OCI-M2 (cell line): ENCODE data around the gene RECQL5.

Experiments used
- DNase-seq: peaks from one replicate; lab custom pipeline; 2025; ENCODE audit not compliant: unreplicated experiment; lab: John Stamatoyannopoulos, UW

RECQL5 gene

DNA sequence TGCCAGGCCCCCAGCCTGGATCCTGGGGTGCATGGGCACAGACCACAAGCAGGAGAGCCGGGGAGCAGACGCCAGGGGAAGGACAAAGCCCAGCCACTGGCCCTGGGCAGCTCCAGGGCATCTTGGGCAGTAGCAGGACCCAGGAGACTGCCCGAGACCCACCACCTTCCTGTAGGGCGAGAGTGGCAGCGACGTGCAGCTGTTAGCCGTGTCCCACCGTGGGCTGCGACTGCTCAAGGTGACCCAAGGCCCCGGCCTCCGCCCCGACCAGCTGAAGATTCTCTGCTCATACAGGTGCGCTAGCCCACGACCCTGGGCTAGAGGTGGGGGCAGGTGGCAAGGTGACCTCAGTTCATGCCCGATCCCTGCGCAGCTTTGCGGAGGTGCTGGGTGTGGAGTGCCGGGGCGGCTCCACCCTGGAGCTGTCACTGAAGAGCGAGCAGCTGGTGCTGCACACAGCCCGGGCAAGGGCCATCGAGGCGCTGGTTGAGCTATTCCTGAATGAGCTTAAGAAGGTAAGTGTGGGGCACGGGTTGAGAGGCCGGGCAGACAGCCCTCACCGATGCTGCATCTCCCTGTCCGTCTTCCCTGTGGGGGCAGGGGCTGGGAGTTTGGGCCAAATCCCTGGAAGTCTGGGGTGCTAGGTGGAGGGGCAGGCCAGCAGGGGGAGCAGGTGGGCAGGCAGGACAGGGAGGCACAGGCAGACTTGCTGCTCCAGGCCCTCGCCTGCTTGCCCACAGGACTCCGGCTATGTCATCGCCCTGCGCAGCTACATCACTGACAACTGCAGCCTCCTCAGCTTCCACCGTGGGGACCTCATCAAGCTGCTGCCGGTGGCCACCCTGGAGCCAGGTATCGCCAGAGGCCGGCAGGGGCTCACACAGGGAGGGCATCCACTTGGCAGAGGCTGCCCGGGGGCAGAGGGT, 47.2 kb downstream of the RECQL5 start:
- no peak for DNase-seq

DNA sequence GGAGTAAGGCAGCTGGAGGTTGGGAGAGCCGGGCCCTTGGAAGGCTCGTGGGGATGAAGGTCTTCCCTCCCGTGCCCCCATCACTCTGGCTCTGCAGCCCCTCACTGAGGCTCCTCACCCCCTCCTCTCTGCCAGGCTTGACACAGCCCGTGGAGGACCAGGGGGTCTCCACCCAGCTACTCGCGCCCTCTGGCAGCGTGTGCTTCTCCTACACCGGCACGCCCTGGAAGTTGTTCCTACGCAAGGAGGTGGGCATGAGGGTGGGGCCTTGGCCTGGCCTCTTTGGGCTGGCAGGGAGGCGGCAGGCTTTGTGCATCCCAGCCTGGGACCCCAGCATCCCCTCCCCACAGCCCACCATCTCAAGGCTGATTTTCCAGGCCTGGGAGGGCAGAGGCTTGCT, 49.3 kb downstream of the RECQL5 start:
- no peak for DNase-seq

DNA sequence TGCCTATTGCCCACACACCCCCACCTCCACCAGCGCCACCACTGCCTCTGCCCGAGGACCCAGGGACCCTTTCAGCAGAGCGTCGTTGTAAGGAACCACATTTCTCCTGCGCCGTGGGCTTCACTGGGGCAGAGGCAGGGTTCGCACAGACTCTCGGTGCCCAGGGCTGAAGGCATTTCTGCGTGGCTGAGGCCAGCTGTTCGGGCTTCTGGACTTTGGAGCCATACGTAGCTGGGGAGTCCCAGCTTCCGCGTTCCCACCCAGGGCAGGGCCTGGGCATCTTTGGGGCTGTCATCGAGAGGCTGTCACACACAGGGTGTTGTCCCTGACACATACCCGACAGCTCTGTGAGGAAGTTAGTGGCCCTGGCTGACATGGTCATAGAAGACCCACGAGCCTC, 49.7 kb downstream of the RECQL5 start:
- no peak for DNase-seq

DNA sequence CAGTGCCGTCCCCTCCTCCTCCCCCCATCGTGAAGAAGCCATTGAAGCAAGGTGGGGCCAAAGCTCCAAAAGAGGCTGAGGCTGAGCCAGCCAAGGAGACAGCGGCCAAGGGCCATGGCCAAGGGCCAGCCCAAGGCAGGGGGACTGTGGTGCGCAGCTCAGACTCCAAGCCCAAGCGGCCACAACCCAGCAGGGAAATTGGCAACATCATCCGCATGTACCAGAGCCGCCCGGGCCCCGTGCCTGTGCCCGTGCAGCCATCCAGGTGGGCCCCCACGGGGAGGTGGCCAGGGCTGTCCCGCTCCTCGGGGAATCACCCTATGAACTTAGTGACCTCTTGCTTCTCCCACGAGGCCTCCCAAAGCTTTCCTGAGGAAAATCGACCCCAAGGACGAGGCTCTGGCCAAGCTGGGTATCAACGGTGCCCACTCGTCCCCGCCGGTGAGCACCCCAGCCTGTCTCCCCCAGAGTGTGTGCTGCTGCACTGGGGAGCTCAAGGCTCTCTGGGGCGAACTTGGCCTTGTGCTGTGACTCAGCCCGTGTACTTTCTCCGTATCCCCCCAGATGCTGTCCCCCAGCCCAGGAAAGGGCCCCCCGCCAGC, 50.3 kb downstream of the RECQL5 start:
- no peak for DNase-seq

DNA sequence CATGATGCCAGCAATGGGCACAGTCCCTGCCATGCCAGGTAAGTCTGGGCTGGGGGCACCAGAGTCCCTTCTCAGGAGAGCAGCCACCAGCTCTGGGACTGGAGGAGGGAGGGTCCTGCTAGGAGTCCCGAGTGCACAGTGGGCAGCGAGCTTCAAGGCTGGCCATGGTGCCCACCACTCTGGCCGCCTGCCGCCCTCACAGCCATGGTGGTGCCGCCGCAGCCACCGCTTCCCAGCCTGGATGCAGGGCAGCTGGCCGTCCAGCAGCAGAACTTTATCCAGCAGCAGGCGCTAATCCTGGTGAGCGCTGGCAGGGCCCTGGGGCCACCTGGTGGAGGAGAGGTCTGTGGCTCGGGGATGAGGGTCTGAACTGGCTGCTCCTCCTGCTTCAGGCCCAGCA, 51.7 kb downstream of the RECQL5 start:
- no peak for DNase-seq

DNA sequence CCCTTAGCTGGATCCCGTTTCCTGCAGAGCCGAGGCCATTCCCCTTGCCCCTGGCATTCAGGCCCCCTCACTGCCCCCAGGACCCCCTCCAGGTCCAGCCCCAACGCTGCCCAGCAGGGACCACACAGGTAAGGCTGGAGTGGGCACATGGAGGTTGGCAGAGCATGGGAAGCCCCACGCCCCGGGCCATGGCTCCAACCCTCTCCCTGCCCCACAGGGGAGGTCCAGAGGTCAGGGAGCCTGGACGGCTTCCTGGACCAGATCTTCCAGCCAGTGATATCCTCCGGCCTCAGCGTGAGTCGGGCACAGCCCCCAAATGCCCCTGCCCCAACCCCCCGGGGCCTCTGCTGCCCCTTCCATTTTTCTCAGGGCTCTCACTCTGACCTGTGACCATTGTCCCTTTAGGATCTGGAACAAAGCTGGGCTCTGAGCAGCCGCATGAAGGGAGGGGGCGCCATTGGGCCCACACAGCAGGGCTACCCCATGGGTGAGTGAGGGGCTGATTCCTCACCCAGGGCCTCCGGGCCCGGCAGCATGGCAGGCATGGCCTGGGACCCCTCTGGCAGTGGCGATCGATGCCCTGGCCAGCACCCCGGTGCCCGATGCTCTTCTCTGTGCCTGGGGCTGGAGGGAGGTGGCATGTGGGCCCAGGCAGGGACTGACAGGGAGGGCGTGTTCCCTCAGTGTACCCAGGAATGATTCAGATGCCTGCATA, 52.2 kb downstream of the RECQL5 start:
- no peak for DNase-seq

DNA sequence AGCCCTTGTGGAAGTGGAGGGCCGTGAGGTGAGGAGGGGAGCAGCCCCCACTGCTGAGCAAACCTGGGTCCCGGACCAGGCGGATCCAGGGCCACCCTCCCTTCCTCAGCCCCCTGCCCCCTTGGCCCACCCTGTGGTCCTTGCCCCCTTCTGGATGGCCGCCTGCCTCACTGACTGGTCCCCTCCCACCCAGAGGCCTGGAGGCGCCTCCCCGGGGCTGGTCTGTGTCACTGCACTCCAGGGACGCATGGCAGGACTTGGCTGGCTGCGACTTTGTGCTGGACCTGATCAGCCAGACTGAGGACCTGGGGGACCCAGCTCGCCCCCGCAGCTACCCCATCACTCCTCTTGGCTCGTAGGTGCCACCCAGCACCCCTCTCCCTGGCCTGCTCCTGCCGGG, 52.9 kb downstream of the RECQL5 start:
- no peak for DNase-seq

DNA sequence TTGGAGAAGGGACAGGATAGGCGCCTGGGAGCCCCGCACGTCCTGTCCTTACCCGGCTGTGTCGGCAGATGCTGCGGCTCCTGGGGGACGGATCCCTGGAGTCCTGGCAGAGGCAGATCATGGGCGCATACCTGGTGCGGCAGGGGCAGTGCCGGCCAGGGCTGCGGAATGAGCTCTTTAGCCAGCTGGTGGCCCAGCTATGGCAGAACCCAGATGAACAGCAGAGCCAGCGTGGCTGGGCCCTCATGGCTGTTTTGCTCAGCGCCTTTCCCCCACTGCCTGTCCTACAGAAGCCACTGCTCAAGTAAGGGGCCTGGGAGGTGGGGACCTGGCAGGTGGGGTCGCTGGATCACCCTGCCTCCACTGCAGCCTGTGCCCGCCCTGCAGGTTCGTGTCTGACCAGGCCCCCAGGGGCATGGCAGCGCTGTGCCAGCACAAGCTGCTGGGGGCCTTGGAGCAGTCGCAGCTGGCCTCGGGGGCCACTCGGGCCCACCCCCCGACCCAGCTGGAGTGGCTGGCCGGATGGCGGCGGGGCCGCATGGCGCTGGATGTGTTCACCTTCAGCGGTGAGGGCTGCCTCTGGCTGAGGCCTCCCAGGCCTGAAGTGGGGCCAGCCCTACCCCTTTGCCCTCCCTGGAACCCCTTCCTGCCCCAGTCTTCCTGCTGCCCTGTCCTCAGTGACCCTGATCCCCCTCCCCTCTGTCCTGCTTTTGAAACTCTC, 53.9 kb downstream of the RECQL5 start:
- DNase-seq = no peak

DNA sequence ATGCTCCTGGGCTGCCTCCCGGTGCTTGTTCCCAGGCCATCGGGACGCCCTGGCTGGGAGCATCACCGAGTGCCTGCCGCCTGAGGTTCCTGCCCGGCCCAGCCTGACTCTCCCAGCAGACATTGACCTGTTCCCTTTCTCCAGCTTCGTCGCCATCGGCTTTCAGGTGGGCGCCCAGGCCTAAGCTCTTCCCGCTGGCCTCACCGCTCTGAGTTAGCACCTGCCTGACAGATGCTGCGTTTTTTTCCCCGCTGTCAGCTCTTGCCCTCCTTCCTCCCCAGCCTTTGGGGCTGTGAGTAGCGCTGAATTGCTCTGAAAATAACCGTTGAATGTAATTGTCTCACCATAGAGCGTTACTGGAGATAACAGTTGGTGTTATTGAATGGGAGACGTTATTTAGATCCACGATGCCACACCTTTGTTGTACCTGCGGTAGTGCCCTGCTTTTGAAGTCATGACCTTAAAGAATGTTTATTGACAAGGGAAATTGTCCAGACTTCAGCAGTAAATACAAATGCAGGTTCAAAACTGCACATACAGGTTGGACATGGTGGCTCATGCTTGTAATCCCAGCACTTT, 55.0 kb downstream of the RECQL5 start:
- DNase-seq = no peak

DNA sequence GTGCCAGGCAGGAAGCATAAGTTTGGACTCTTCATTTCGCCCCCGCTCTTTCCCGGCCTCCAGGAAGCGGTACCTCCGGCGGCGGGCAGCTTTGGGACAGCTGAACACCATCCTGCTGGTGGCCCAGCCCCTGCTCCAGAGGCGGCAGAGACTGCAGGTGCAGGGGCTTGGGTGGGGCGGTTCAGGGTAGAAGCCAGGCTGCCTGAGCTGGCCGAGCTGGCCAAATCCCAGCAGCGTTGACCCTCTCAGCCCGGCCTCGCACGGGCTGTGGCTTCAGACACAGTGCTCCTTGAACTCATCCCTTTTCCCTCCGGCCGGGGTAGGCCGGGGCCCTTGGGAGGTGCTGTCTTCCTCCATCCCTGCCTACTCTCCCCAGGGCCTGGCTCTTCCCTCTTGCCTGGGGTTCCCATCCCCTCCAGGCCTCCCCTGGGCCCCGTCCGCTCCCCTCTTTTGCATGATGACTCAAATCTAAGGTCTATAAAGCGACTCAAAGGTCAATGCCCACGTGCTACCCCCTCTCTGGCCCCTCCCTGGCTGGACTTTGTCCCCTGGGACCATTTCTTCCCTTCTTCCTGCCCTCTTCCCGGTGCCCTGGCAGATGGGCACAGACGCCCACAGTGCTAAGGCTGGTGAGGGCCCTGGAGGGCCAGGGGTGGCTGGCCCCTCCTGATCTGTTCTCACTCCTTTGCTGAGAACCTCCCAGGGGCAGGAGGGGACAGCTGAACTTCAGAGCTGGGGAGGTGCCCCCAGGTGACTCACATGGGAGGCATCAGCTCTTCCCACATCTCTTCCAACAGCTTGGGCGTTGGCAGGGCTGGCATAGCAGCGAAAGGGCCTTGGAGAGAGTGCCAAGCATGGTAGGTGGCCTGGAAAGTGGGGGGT, 56.6 kb downstream of the RECQL5 start:
- DNase-seq = no peak

DNA sequence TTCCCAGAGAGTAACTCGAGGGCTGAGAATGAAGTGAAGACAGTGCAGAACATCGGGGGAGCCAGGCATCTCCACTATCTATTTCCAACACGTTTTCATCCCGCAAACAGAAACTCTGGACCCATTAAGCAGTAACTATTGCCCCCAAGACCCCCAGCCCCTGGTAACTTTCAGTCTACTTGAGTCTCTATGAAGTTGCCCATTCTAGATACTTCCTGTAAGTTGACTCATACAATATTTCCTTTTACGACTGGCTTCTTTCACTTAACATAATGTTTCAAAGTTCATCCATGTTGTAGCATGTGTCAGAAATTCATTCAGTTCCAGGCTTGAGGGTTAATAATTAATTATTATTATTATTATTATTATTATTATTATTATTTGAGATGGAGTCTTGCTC, 59.9 kb downstream of the RECQL5 start:
- no peak for DNase-seq

DNA sequence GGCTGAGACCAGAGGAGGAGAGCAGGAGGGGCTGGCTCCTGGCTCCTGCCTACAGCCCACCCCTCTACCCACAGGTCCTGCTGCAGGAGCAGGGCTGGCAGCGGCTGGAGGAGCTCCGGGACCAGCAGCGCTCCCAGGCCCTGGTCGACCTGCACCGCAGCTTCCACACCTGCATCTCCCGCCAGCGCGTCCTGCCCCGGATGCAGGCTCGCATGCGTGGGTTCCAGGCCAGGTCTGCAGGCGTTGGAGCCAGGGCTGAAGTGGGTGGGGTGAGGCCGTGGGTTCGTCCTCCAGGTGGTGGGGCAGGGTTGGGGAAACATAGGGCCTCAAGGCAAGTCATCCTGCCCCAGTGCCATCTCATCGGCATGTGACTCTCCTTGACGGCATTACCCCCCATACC, 61.2 kb downstream of the RECQL5 start:
- no peak for DNase-seq

DNA sequence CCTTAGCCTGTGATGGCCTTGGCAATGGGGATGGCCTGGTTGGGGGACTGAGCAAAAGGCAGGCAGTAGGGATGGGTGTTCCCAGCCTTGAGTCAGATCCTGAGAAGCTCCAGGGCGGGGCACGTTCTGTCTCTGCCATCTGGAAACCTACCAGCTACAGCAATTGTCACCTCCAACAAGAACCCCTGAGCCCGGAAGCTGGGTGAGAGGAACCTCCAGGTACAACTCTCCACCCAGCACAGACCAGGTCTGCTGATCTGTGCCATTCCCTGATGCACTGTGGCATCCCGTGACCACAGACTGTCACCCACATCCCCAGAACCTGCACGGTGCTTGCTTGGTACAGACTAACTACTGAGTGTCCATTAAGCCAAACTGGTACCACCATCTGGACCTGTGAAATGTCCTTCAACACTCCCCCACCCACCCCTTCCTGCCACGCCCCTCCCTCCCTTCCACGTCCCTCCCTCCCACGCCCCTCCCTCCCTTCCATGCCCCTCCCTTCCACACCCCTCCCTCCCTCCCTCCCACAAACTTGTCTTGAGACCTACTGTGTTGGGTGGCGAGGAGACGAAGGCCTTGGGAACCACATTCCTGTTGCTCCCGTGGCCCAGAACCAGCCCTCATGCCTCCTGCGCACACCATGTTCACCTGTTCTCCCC, 62.8 kb downstream of the RECQL5 start:
- no peak for DNase-seq

DNA sequence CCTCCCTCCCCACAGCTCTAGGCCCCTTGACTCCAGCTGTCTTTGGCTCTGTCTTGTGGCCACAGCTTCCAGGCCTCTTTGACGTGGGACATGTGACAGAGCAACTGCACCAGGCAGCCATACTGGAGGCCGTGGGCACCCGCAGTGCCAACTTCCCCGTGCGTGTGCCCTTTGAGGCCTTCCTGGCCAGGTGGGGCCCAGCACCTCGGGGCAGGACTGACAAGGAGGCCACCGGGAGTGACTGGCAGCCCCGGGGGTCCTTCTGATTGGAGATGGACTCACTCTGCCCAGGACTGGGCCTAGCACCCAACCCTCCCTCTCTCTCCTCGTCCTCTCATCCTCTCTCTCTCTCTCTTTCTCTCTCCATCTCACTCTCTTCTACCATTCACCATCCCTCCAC, 63.8 kb downstream of the RECQL5 start:
- DNase-seq = no peak

DNA sequence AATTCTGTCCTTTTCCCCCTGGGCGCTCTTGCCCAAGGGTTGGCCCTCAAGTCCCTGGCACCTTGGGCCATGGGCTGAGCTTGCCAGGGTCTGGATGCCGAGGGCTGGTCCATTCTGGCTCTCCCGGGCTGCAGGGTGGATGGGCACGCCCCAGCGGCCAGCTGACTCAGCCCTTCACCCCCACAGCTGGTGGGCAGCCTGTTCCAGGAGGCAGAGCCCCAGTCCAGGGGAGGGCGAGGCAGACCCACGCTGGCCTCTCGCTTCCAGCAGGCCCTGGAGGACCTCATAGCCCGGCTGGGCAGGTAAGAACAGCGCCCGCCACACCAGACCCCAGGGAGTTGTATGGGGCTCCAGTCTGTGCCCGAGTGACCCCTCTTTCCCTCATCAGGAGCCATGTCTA, 64.3 kb downstream of the RECQL5 start:
- no peak for DNase-seq

DNA sequence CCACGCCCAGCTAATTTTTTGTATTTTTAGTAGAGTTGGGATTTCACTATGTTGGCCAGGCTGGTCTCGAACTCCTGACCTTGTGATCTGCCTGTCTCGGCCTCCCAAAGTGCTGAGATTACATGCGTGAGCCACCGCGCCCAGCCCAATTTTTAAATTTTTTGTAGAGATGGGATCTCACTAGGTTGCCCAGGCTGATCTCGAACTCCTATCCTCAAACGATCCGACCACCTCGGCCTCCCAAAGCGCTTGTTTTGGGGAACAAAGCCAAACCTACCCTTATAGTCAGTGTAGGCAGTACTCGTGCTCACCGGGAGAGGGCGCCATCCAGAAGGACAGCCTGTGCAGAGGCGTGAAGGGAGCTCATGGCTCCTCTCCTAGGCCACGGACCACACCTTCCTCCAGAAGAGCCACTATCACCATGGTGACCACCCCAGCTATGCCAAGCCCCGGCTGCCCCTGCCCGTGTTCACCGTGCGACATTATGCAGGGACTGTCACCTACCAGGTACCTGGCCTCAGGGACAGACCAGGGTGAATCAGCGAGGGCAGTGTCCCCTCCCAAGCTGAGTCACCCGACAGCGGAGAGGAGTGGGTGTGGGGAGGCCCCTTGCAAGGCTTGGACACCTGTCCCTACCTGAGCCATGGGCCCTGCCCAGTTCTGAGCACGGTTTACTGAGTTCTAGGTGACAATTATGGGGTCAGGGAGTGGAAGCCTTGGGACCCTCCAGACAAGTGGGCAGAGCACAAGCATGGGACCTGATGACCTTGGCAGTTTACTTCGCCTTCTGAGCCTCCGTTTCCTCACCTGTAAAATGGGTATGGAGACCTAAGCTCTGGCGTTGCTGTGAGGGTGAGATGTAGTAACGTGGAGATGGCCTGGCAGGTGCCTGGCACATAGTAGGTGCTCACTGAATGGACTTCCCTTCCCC, 65.6 kb downstream of the RECQL5 start:
- DNase-seq = no peak

DNA sequence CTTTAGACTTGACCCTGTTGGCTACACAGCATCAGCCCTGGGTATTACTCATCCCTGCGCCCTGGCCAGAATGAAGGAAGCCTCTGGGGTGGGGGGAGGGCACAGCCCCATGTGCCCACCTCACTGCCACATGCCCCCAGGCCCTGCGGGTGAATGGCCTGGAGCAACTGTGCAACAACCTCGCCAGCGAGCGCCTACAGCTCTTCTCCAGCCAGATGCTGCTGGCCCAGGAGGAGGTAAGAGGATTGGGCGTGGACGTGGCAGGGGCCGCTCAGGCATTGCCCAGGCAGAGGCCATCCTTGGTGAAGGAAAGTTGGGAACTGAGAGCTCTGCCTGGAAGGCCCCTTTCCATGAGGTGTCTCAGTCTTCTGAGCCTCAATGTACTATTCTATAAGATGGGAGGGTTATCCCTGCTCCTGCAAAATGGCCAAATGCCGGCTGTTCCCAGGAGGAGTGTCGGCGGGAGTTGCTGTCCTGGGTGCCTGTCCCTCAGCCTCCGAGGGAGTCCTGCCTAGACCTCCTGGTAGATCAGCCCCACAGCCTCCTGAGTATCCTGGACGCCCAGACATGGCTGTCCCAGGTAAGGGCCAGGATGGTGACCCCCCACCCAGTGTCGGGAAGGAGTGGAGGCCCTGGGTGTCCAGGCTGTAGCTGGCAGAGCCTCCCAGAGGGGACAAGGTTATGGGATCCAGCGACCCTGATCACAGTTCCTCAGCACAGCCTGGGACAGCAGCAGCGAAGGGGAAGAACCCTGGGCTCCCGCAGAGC, 70.5 kb downstream of the RECQL5 start:
- no peak for DNase-seq

DNA sequence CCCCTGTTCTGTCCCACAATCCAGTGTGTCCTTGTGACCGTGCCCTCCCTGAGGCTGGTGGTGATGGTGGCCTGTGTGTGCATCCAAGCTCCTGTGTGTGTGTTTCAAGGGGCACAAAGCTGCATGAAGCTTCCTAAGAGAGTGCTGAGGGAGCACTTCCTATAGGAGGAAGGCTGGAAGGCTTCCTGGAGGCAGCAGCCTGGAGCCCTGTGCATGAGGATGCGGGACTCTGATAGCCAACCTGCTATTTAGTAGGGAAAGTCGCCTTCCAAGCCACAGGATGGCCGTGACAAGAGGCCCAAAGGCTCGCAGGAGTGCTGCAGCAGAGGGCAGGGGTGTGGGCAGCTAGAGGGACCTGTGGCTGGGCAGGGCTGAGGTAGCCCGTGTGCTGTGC, 71.0 kb downstream of the RECQL5 start:
- no peak for DNase-seq
